Activated CD4-positive, CD25-positive, alpha-beta regulatory T cell treated with anti-CD3 and anti-CD28 coated beads, Interleukin-2, amount 50 U/mL, for 24 hours (primary cell): ENCODE measurements around the gene FGGY.
"Not testable (repeated sequence)": the region's sequence is repeated elsewhere in the genome, so short reads cannot be mapped to it uniquely, and the experiment has no call there.

Source experiments
- ATAC-seq, 2 donors: fragments of 150-1000 bp; cut with Tn5 transposase; one replicate each; pipeline ENCODE4 v1.10.0; 2021; ENCODE audit warnings: mild to moderate bottlenecking in 1 of 2, moderate library complexity in 1 of 2

The FGGY gene

DNA sequence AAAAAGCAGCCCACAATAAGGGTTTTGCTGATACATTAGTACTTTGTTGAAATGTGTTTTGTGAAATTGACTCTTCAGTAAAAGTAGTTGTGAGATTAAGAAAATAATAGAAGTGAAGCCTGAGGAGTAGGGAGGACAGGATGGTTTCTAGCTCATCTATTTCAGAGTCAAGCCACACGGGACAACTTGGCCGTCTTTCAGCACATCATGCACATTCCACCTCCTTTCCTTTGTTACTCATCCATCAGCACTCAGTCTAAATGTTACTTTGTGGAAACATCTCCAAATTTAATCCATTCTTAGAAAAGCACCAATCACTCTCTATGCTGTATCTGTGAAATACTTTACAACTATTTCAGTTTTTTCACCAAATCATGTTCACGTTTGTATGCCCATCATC is 223.3 kb downstream of the FGGY start:
- no peak for ATAC-seq

GRCh38 chr1:59520827-59521418 is 224.0 kb downstream of the FGGY start:
- ATAC-seq: no peak

GRCh38 chr1:59521456-59521855 is 224.6 kb downstream of the FGGY start:
- ATAC-seq: no peak

DNA sequence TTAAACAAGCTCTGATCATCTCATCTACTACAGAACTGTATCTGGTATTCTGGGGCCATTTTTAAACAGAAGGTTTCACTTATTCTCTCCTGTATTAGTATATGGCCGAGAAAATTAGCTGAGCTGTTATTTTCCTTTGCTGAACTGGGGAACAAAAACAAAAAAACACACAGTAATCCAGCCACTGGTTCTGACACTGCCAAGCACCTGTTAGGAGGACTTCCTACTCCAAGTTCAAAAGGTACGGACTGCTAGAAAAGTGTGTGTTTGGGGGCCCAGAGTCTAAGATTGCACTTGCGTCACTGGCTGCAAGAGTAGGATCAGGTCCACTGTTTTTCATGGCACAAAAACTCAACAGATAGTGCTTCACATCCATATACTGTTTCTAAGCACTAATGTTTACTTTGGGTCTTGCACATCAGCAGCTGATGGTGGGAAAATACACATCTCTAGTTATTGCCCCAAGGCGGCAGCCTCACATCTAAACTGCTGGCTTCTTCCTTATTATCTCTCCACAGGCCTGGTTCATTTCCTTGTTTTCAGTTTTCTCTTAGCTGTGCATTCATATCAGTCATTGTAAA is 226.1 kb downstream of the FGGY start:
- ATAC-seq: no peak

DNA sequence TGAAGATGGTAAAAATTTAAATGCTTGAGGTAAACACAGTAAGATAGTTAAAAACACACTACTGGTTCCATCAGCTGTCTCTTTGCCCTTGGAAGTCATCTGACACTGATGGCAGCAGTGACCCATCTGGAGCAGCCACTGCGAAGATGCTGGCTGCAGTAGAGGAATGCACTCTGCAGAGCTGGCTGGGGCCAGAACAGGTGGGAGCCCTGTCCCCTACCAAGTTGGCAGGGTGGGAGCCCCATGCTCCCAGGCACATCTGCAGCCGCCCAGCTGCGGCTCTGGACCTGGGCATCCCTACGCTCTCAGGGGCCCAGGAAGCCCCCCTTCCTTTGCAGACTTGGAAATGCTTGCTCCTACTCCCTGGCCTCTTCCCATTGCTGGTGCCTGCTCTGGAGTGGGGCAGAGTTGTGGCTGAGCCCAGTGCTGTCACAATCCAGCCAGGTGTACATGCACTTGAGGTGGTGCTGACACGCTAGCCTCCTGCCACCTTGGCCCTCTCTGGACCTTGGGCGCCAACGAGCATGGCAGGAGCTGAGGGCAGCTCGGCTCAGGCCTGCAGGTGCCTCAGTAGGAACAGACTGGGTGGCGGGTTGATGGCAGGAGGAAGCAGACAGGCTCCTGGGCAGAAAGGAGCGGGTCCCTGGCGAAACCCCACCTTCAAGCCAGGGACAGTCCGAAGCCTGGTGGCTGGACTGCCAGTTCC is 227.0 kb downstream of the FGGY start:
- no peak for ATAC-seq

DNA sequence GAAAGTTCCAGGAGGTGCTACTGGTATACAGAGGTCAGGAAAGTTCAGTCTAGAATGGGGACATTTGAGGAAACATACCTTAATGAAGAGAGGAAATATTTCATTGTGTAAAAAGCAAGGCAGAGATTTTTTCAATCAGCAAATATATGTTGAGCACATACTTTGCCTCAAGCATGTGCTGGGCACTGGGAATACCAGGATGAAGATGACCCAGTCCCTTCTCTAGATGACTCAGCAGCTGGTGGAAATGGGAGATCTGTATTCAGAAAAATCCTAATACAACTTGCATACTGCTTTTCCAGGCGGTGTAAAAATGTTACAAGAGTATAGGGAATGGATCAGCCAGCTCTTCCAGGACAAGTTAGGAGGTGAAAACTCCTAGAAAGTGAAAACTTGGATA is 229.3 kb downstream of the FGGY start:
- no peak for ATAC-seq

DNA sequence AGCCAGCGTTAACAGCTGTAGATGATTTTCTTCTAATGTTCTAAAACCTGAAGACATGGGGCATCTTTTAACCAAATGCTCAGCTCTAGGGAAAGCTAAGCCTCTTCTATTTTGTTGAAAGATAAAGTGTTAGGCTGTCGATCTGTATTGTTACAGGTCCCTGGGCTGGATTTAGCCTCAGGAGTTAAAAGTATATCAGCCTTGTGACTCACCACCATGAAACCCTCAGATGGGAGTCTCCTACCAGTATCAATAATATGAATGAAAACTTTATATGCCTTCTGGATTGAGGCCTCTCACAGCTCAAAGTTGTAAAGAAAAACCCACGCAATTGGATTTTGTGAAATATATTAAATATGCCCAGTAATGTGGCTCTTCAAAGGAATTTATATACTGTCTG is 231.6 kb downstream of the FGGY start:
- no peak for ATAC-seq

DNA sequence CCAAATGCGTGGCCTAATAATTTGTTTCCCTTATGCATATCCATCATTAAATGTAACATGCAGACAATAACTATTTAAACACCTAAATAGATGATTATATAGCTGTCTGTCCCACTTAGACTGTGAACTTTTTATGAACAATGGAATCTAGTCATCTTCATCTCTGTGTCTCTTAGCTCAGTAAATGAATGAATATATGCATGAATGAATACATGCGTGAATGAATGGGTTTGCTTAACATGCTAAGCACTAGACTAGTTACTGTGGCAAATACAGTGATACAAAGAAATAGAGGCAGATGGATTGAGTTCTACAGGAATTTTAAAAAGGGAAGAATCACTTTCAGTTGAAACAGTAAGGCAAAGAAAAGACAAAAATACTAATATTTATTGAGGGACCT is 232.0 kb downstream of the FGGY start:
- ATAC-seq: no peak

- ATAC-seq: no peak
These were observed 233.2 kb downstream of the FGGY start for GRCh38 chr1:59530119-59530518.

DNA sequence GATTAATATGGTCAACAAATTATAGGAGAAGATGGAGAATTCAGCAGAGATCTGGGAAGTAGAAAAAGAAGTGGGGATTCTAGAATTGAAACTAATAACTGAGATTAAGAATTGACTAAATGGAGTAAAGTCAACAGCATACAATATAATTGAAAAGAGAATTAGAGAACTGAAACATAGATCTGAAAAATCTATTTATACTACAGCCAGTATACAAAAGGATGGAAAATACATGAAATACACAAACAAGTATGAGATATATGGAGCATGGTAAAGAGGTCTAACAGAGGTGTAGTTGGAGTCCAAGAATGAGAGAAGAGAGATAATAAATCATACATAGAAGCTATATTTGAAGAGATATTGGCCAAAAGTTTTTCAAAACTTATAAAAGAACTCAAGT is 235.2 kb downstream of the FGGY start:
- no peak for ATAC-seq

DNA sequence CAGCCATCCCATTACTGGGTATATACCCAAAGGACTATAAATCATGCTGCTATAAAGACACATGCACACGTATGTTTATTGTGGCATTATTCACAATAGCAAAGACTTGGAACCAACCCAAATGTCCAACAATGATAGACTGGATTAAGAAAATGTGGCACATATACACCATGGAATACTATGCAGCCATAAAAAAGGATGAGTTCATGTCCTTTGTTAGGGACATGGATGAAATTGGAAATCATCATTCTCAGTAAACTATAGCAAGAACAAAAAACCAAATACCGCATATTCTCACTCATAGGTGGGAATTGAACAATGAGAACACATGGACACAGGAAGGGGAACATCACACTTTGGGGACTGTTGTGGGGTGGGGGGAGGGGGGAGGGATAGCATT is 241.6 kb downstream of the FGGY start:
- not testable (repeated sequence) for ATAC-seq

GRCh38 chr1:59539961-59540681 is 243.2 kb downstream of the FGGY start:
- no peak for ATAC-seq

DNA sequence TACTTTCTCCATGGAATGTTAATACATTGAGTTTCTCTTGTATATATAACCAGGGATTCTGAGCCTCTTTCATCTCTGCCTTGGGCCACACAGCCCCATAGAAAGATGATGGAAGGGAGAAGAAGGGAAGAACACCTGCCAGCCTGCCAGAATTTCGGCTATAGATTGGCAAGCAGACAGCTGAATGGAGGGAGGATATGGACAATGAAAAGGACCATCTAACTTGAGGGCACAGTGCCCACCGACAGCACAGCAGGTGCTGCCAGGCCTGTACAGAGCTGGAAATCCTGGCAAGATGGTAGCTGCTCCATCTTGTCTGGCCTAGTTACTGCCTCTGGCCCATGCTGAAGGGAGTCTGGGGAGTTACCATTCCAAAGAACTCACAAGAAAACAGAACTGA is 244.3 kb downstream of the FGGY start:
- no peak for ATAC-seq

DNA sequence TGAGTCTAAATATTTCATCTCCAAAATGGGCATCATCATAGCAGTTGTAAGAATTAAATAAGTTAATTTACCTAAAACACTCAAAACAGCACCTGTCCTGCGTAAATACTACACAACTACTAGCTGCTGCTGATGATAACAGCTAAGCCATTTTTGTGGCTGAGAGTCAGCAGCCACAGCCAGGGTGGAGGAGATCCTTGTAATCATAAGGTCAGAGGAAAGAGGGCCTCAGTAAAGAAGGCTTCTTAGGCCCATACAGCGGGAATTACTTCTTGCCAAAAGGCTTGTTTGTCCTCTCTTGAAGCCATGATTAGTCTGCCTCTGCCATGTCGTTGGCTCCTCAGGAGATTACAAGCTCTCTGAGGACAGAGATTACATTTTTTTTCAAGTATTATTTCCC is 245.0 kb downstream of the FGGY start:
- no peak for ATAC-seq

DNA sequence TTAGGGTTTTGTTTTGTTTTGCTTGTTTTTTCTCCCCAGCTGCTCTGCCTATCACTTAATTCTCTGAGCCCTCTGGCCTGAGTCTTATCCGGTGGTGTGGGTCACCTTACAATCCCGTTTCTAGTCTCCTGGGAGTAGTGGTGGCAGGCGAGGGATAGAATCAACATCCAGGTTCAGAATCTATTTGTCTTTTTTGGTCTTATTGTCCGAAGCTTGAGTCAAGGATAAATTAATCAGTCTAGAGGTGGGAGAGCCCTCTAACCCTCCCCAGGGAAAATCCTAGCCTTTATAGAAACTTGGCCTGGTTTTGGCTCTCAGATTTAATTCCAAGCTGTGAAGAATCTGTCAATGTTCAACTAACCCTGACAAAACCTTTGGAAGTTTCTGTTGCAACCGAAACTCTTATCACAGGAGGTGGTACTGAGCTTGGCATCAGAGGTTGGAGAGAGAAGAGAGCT is 246.3 kb downstream of the FGGY start:
- no peak for ATAC-seq

GRCh38 chr1:59544615-59545293 is 247.9 kb downstream of the FGGY start:
- ATAC-seq: no peak

GRCh38 chr1:59545830-59546229 is 248.9 kb downstream of the FGGY start:
- no peak for ATAC-seq

- ATAC-seq: no peak
These were observed 252.4 kb downstream of the FGGY start for GRCh38 chr1:59549066-59549837.

DNA sequence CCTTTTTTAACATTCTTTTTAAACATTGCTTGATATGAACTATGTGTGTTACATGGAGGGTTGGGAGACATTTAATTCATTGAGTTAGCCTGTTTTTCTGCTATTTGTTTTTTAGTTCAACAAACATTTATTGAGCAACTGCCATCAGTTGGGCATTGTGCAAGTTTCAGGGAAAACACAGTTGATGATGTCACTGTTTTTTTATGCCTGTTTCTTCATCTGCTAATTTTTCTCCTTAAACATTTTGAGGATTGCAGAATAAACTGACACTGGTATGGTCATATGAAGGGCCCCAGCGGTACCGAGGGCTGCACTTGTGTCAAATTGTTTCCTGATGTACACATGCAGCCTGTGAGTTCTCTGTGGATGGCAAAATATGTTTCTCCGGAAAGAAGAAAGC is 253.0 kb downstream of the FGGY start:
- no peak for ATAC-seq

DNA sequence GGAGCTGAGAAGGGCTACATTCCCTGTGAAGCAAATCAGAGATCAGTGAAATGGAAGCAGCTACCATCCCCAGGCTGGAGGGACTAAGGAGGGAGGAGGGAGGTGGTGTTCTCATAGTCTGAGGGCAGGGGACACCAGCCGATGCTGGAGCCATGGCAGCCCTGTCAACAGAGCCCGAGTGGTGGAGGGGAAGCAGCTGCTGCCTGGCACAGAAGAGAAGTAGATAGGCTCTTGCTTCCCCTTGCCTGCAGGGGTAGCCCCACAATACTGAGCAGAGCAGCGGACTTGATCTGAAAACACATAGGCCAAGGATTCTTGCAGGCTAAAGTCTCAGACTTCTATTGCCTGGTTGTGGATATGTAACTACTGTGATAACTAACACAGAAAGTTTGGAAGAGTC is 255.1 kb downstream of the FGGY start:
- ATAC-seq: no peak

- no peak for ATAC-seq
These were observed 256.5 kb downstream of the FGGY start for GRCh38 chr1:59553371-59553770.

DNA sequence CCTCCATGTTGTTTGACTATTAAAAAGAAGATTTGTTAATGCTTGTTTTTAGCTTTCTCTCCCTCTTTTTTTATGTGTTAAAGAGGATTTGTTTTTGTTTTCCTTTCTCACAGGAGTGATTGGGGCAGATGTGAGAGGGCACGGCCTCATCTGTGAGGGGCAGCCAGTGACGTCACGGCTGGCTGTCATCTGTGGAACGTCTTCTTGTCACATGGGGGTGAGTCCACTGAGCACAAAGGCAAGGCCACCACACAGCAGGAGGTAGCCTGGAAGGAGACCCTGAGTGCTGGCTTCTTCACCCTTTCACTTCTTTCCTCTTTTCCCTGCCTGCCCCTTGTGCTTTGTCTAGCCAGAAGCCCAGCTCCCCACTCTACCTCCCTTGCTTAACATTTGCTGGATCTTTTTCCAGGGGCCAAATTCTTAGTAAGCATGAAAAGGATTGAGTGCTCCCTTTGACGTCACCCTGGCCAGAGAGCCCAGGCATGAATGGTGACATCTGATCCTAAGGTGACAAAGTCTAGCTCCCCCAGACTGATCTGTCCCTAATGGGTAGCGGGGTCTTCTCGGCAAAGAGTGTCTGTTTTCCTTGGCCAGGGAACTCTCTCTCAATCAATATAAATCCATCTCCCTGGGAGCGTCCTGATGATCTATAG is 257.2 kb downstream of the FGGY start:
- no peak for ATAC-seq
